ENCODE measurements around the gene LYVE1. TPM values are rescaled to one million over a fixed set of nuclear protein-coding genes. Genes with fewer than 3 reads are reported as not detected.

LYVE1 gene
- total RNA-seq, 2 experiments from 2014 or later = not detected

- H3K4me3 Mint-ChIP-seq = no peak overlapping the region
Observed at GRCh38 chr11:10565493-10565892, 3.0 kb downstream of the LYVE1 start.

GRCh38 chr11:10564696-10565318 lies 3.7 kb downstream of the LYVE1 start:
- no peak overlapping the region for H3K4me3 Mint-ChIP-seq
- ATAC-seq (ENCODE audit: poor library complexity) = no peak
- no peaks in the 10 kb centered on the region for H3K36me3 ChIP-seq (ENCODE audit: insufficient read depth, low read length)
- DNase-seq = no peak
- H3K27me3 ChIP-seq (ENCODE audit: control insufficient read depth in 1 of 2, insufficient read depth in 2 of 2, low read length in 2 of 2) = no peaks in the 10 kb centered on the region
- no peaks in the 10 kb centered on the region for H3K4me1 ChIP-seq (ENCODE audit: insufficient read depth, low read length)
- TF ChIP-seq CTCF (IDR thresholded peaks at IDR 0.05) = no peak
- ChIA-PET POLR2A (no interaction called here), CTCF (interaction anchor here (1.5 kb wide), 1 partner anchor 159 kb away, joined by 4 read pairs; no protein-coding TSS in a partner anchor)
- H3K4me3 ChIP-seq (ENCODE audit: low read length) = no peak overlapping the region
- no peak overlapping the region for H3K27ac Mint-ChIP-seq
- intact Hi-C loops (cut with DNase I, micrococcal nuclease) = no loop called here
- no peaks in the 10 kb centered on the region for H3K4me1 Mint-ChIP-seq (ENCODE audit: low read depth)
- no peaks in the 10 kb centered on the region for H3K9me3 ChIP-seq (ENCODE audit: control insufficient read depth in 1 of 2, insufficient read depth in 1 of 2, low read length in 2 of 2)
- H3K9me3 Mint-ChIP-seq = no peaks in the 10 kb centered on the region
- H3K27me3 Mint-ChIP-seq = no peaks in the 10 kb centered on the region
- no peak overlapping the region for H3K27ac ChIP-seq (ENCODE audit: low read depth in 1 of 2, low read length in 2 of 2)
- H3K36me3 Mint-ChIP-seq (ENCODE audit: low read depth) = no peaks in the 10 kb centered on the region

More at GRCh38 chr11:10565493-10565892, 3.0 kb downstream of the LYVE1 start:
- Mint-ChIP-seq H3K9me3 (no peaks in the 10 kb centered on the region), H3K27me3 (no peaks in the 10 kb centered on the region), H3K4me1 (ENCODE audit: low read depth) (no peaks in the 10 kb centered on the region), H3K27ac (no peak overlapping the region), H3K36me3 (ENCODE audit: low read depth) (no peaks in the 10 kb centered on the region)
- Histone ChIP-seq H3K9me3 (ENCODE audit: control insufficient read depth in 1 of 2, insufficient read depth in 1 of 2, low read length in 2 of 2) (no peaks in the 10 kb centered on the region), H3K36me3 (ENCODE audit: insufficient read depth, low read length) (no peaks in the 10 kb centered on the region), H3K27ac (ENCODE audit: low read depth in 1 of 2, low read length in 2 of 2) (no peak overlapping the region), H3K27me3 (ENCODE audit: control insufficient read depth in 1 of 2, insufficient read depth in 2 of 2, low read length in 2 of 2) (no peaks in the 10 kb centered on the region), H3K4me1 (ENCODE audit: insufficient read depth, low read length) (no peaks in the 10 kb centered on the region), H3K4me3 (ENCODE audit: low read length) (no peak overlapping the region)
- intact Hi-C loops (cut with DNase I, micrococcal nuclease) = no loop called here
- TF ChIP-seq CTCF (IDR thresholded peaks at IDR 0.05) = no peak
- DNase-seq = no peak
- no peak for ATAC-seq (ENCODE audit: poor library complexity)
- CTCF ChIA-PET = no interaction called here
- POLR2A ChIA-PET = no interaction called here

GRCh38 chr11:10564030-10564429 lies 4.4 kb downstream of the LYVE1 start:
- Mint-ChIP-seq H3K9me3 (no peaks in the 10 kb centered on the region), H3K27ac (no peak overlapping the region), H3K4me1 (ENCODE audit: low read depth) (no peaks in the 10 kb centered on the region), H3K36me3 (ENCODE audit: low read depth) (no peaks in the 10 kb centered on the region), H3K27me3 (no peaks in the 10 kb centered on the region), H3K4me3 (no peak overlapping the region)
- TF ChIP-seq CTCF (IDR thresholded peaks at IDR 0.05) = no peak
- Histone ChIP-seq H3K4me1 (ENCODE audit: insufficient read depth, low read length) (no peaks in the 10 kb centered on the region), H3K9me3 (ENCODE audit: control insufficient read depth in 1 of 2, insufficient read depth in 1 of 2, low read length in 2 of 2) (no peaks in the 10 kb centered on the region), H3K4me3 (ENCODE audit: low read length) (no peak overlapping the region), H3K27me3 (ENCODE audit: control insufficient read depth in 1 of 2, insufficient read depth in 2 of 2, low read length in 2 of 2) (no peaks in the 10 kb centered on the region), H3K36me3 (ENCODE audit: insufficient read depth, low read length) (no peaks in the 10 kb centered on the region), H3K27ac (ENCODE audit: low read depth in 1 of 2, low read length in 2 of 2) (no peak overlapping the region)
- POLR2A ChIA-PET = no interaction called here
- CTCF ChIA-PET = interaction anchor here (1.5 kb wide), 1 partner anchor 158 kb away, joined by 4 read pairs; no protein-coding TSS in a partner anchor
- intact Hi-C loops (cut with DNase I, micrococcal nuclease) = no loop called here
- DNase-seq (no peak), ATAC-seq (ENCODE audit: poor library complexity) (no peak)

All from CD4-positive, alpha-beta T cell (primary cell).